ENCODE results near the gene CAPRIN2.

CAPRIN2 gene

GRCh38 chr12:30754383-30754749 is 385 bp downstream of the CAPRIN2 start:
- Histone ChIP-seq H3K9me3 (ENCODE audit: low read length) (no peaks in the 10 kb centered on the region), H3K36me3 (ENCODE audit: insufficient read depth, low read length) (peaks cover 4% of the 10 kb centered on the region), H3K4me3 (ENCODE audit: low read length) (peak overlapping the region; percentile 60), H3K4me1 (ENCODE audit: insufficient read depth, low read length) (peaks cover 13% of the 10 kb centered on the region), H2AFZ (ENCODE audit: low read depth, low read length) (peak overlapping the region; percentile 74), H3K27me3 (ENCODE audit: insufficient read depth, low read length) (no peaks in the 10 kb centered on the region)

DNA sequence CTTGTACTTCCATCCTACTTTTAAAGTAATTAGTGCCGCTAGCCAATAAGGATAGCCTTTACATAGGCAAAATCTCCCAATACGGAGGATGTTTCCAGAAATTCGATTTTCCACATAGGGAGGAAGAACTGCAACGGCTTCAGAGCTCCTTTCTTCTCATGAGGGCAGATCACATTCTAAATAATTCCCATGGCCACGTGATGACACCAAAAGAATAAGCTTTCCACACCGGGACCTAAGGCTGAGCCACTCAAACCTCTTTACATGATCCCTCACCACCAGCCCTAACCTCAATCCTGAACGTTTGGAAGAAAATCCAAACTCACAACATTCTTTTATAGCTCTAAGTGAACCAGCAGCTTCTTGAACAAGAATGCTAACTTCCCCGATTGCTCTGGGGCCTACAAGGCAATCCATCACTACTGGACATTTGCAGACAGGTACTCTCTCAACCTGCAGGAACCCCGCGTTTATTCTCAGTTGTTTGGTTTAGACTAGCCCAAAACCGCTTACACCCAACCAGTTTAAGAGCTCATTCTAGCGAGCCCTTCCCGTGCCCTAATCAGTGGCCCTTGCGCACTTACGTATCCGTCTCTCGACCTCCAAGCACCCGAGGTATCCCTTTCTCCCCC is 884 bp downstream of the CAPRIN2 start:
- H3K4me3 ChIP-seq (ENCODE audit: low read length) = peak overlapping the region; percentile 60
- no peaks in the 10 kb centered on the region for H3K9me3 ChIP-seq (ENCODE audit: low read length)
- peak overlapping the region; percentile 74 for H2AFZ ChIP-seq (ENCODE audit: low read depth, low read length)
- H3K4me1 ChIP-seq (ENCODE audit: insufficient read depth, low read length) = peaks cover 13% of the 10 kb centered on the region
- H3K27me3 ChIP-seq (ENCODE audit: insufficient read depth, low read length) = no peaks in the 10 kb centered on the region
- peaks cover 4% of the 10 kb centered on the region for H3K36me3 ChIP-seq (ENCODE audit: insufficient read depth, low read length)

DNA sequence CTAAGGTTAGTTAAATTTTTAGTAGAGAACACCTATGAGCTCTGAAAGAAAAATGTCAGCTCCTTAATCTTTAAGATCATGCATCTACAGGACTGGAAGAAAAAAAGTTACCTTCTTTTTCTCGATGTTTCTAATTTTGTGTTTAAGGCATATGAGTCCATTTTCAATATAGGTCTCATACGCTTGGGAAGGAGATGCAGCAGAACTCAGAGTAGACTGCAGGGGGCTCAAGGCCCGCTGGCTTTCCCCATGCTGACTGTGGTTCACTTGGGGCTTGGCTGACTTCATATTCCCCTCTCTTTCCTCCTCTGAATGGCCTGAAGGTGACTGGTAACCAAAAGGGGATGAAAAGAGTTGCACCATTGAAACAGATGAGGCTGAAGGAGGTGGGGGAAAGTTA is 1.5 kb downstream of the CAPRIN2 start:
- Histone ChIP-seq H3K9me3 (ENCODE audit: low read length) (no peaks in the 10 kb centered on the region), H3K4me3 (ENCODE audit: low read length) (peak overlapping the region; percentile 60), H2AFZ (ENCODE audit: low read depth, low read length) (peak overlapping the region; percentile 74), H3K4me1 (ENCODE audit: insufficient read depth, low read length) (peaks cover 13% of the 10 kb centered on the region), H3K27me3 (ENCODE audit: insufficient read depth, low read length) (no peaks in the 10 kb centered on the region), H3K36me3 (ENCODE audit: insufficient read depth, low read length) (peaks cover 4% of the 10 kb centered on the region)

GRCh38 chr12:30752255-30752654 is 2.5 kb downstream of the CAPRIN2 start:
- Histone ChIP-seq H3K4me3 (ENCODE audit: low read length) (no peak overlapping the region), H2AFZ (ENCODE audit: low read depth, low read length) (no peak overlapping the region), H3K36me3 (ENCODE audit: insufficient read depth, low read length) (peaks cover 4% of the 10 kb centered on the region), H3K9me3 (ENCODE audit: low read length) (no peaks in the 10 kb centered on the region), H3K4me1 (ENCODE audit: insufficient read depth, low read length) (peaks cover 13% of the 10 kb centered on the region), H3K27me3 (ENCODE audit: insufficient read depth, low read length) (no peaks in the 10 kb centered on the region)

- Histone ChIP-seq H3K36me3 (ENCODE audit: insufficient read depth, low read length) (peaks cover 11% of the 10 kb centered on the region), H3K4me1 (ENCODE audit: insufficient read depth, low read length) (peaks cover 3% of the 10 kb centered on the region), H3K4me3 (ENCODE audit: low read length) (no peak overlapping the region), H3K9me3 (ENCODE audit: low read length) (no peaks in the 10 kb centered on the region), H3K27me3 (ENCODE audit: insufficient read depth, low read length) (no peaks in the 10 kb centered on the region), H2AFZ (ENCODE audit: low read depth, low read length) (no peak overlapping the region)
Measured at GRCh38 chr12:30748147-30748546, 6.6 kb downstream of the CAPRIN2 start.

- Histone ChIP-seq H2AFZ (ENCODE audit: low read depth, low read length) (no peak overlapping the region), H3K9me3 (ENCODE audit: low read length) (no peaks in the 10 kb centered on the region), H3K4me3 (ENCODE audit: low read length) (no peak overlapping the region), H3K36me3 (ENCODE audit: insufficient read depth, low read length) (peaks cover 11% of the 10 kb centered on the region), H3K27me3 (ENCODE audit: insufficient read depth, low read length) (no peaks in the 10 kb centered on the region), H3K4me1 (ENCODE audit: insufficient read depth, low read length) (no peaks in the 10 kb centered on the region)
Measured at GRCh38 chr12:30746190-30746589, 8.6 kb downstream of the CAPRIN2 start.

DNA sequence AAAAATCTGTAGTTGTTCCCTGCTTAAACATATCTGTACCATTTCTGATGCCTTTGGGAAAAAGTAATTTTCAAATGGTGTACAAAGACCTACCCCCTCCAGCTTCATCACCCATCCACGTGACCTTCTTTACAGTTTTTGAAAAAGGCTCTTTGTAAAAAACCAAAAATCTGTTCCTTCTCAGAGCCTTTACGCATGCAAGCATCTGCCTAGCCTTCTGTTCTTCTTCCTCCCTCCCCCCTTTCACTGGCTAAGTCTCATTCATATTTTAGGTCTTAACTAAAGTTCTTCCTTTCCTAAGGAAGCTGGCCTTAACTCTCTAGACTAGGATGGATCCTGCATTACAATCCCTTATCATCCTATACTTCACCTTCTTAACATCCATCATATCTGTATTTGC is 10.4 kb downstream of the CAPRIN2 start:
- H3K9me3 ChIP-seq (ENCODE audit: low read length) = no peaks in the 10 kb centered on the region
- no peak overlapping the region for H2AFZ ChIP-seq (ENCODE audit: low read depth, low read length)
- no peaks in the 10 kb centered on the region for H3K4me1 ChIP-seq (ENCODE audit: insufficient read depth, low read length)
- H3K36me3 ChIP-seq (ENCODE audit: insufficient read depth, low read length) = peaks cover 10% of the 10 kb centered on the region
- no peak overlapping the region for H3K4me3 ChIP-seq (ENCODE audit: low read length)
- H3K27me3 ChIP-seq (ENCODE audit: insufficient read depth, low read length) = no peaks in the 10 kb centered on the region

DNA sequence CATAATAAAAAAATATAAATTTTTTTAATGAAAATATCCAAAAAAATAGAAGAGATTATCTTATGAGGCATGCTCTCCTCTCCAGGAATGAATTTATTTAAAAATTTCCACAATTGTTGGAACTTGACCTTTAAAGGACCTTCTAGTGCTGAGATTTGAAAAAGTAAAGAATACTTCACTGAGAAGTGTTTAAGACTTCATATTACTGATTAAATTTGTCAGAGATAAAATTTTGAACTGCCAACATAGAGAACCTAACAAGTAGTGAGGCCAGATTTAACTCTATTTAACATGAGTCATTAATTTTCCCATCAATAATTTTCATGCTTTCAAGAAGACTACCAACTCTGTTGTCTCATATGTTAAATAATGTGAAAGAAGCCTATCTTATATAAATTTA is 14.5 kb downstream of the CAPRIN2 start:
- peaks cover 8% of the 10 kb centered on the region for H3K36me3 ChIP-seq (ENCODE audit: insufficient read depth, low read length)
- H3K9me3 ChIP-seq (ENCODE audit: low read length) = peaks cover 3% of the 10 kb centered on the region
- no peak overlapping the region for H2AFZ ChIP-seq (ENCODE audit: low read depth, low read length)
- H3K4me3 ChIP-seq (ENCODE audit: low read length) = no peak overlapping the region
- no peaks in the 10 kb centered on the region for H3K4me1 ChIP-seq (ENCODE audit: insufficient read depth, low read length)
- no peaks in the 10 kb centered on the region for H3K27me3 ChIP-seq (ENCODE audit: insufficient read depth, low read length)

- peaks cover 3% of the 10 kb centered on the region for H3K9me3 ChIP-seq (ENCODE audit: low read length)
- no peak overlapping the region for H3K4me3 ChIP-seq (ENCODE audit: low read length)
- no peaks in the 10 kb centered on the region for H3K27me3 ChIP-seq (ENCODE audit: insufficient read depth, low read length)
- H3K4me1 ChIP-seq (ENCODE audit: insufficient read depth, low read length) = peaks cover 4% of the 10 kb centered on the region
- H3K36me3 ChIP-seq (ENCODE audit: insufficient read depth, low read length) = peaks cover 8% of the 10 kb centered on the region
- no peak overlapping the region for H2AFZ ChIP-seq (ENCODE audit: low read depth, low read length)
Measured at GRCh38 chr12:30739020-30739419, 15.7 kb downstream of the CAPRIN2 start.

DNA sequence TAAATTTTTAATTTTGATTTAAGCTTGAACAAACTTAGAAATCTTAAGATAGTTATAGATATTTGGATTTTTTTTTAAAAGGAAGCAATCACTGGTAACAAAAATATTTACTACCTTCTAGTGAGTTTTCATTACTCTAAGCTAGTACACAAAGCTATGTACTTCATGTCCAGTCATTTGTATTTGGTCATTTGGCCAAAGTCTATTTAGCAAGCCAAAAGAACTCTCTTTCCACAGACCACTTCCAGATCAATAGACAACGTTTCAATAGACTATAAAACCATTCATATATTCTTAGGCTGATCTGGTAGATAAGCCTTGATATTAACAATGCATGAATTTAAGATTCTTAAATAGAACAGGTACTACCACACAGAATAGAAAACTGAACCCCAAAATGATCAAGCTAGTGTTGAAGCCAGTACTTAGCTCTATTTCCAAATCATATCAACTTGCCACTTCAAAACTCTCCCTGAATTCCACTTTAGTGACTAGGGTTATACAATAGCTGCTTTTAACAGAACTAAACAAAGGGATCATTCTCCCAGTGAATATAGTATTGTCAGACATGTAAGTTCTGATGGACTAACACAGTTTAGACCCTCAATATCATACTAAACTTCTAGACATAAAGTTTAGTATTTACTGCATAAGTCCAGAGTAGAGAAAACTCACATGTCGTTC is 21.7 kb downstream of the CAPRIN2 start:
- H3K27me3 ChIP-seq (ENCODE audit: insufficient read depth, low read length) = no peaks in the 10 kb centered on the region
- peaks cover 8% of the 10 kb centered on the region for H3K4me1 ChIP-seq (ENCODE audit: insufficient read depth, low read length)
- no peak overlapping the region for H2AFZ ChIP-seq (ENCODE audit: low read depth, low read length)
- no peak overlapping the region for H3K4me3 ChIP-seq (ENCODE audit: low read length)
- H3K36me3 ChIP-seq (ENCODE audit: insufficient read depth, low read length) = peaks cover 8% of the 10 kb centered on the region
- no peaks in the 10 kb centered on the region for H3K9me3 ChIP-seq (ENCODE audit: low read length)

- no peaks in the 10 kb centered on the region for H3K9me3 ChIP-seq (ENCODE audit: low read length)
- no peak overlapping the region for H2AFZ ChIP-seq (ENCODE audit: low read depth, low read length)
- H3K27me3 ChIP-seq (ENCODE audit: insufficient read depth, low read length) = no peaks in the 10 kb centered on the region
- peaks cover 13% of the 10 kb centered on the region for H3K36me3 ChIP-seq (ENCODE audit: insufficient read depth, low read length)
- no peak overlapping the region for H3K4me3 ChIP-seq (ENCODE audit: low read length)
- H3K4me1 ChIP-seq (ENCODE audit: insufficient read depth, low read length) = peaks cover 7% of the 10 kb centered on the region
Measured at GRCh38 chr12:30730011-30730410, 24.7 kb downstream of the CAPRIN2 start.

DNA sequence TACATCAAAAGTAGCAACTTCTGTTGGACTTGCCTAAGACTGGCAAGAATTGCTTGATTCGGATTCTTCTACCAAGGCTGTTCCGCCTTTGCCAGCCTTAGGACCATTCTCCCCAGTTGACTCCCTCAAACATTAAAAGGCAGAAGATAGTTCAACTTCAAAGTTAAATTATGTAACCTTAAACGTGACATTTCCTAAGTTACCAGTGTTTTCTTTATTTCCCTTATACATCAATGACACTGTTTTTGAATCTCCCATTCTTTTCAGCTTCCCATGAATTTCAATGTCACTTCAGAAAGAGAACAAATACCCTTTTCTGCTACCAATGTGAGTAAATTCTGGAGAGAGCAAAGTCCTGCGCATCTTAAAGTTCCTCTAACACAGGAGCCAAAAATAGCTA is 25.2 kb downstream of the CAPRIN2 start:
- no peaks in the 10 kb centered on the region for H3K9me3 ChIP-seq (ENCODE audit: low read length)
- no peaks in the 10 kb centered on the region for H3K27me3 ChIP-seq (ENCODE audit: insufficient read depth, low read length)
- no peak overlapping the region for H3K4me3 ChIP-seq (ENCODE audit: low read length)
- H2AFZ ChIP-seq (ENCODE audit: low read depth, low read length) = no peak overlapping the region
- peaks cover 3% of the 10 kb centered on the region for H3K4me1 ChIP-seq (ENCODE audit: insufficient read depth, low read length)
- peaks cover 13% of the 10 kb centered on the region for H3K36me3 ChIP-seq (ENCODE audit: insufficient read depth, low read length)

DNA sequence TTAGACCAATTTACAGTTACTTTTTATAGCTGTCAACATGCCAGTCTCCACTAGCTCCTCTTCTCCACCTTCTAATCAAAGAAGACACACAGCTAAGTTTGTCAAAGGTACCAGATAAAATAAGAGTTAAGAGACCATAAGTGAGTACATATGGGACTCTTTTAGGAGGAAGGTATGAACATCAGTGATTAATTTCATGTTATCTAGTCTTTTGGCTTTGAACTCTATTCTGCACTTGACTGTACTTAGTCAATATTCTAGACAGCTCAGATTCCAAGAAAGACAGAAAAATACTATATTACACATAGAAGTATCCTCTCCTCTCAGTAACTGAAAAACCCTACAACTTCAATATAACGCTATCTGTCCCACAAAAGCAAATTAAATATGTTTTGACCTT is 28.1 kb downstream of the CAPRIN2 start:
- peaks cover 18% of the 10 kb centered on the region for H3K36me3 ChIP-seq (ENCODE audit: insufficient read depth, low read length)
- H3K4me3 ChIP-seq (ENCODE audit: low read length) = no peak overlapping the region
- no peak overlapping the region for H2AFZ ChIP-seq (ENCODE audit: low read depth, low read length)
- no peaks in the 10 kb centered on the region for H3K27me3 ChIP-seq (ENCODE audit: insufficient read depth, low read length)
- H3K9me3 ChIP-seq (ENCODE audit: low read length) = no peaks in the 10 kb centered on the region
- no peaks in the 10 kb centered on the region for H3K4me1 ChIP-seq (ENCODE audit: insufficient read depth, low read length)

GRCh38 chr12:30725739-30726138 is 29.0 kb downstream of the CAPRIN2 start:
- Histone ChIP-seq H3K4me3 (ENCODE audit: low read length) (no peak overlapping the region), H2AFZ (ENCODE audit: low read depth, low read length) (no peak overlapping the region), H3K9me3 (ENCODE audit: low read length) (no peaks in the 10 kb centered on the region), H3K27me3 (ENCODE audit: insufficient read depth, low read length) (no peaks in the 10 kb centered on the region), H3K36me3 (ENCODE audit: insufficient read depth, low read length) (peaks cover 18% of the 10 kb centered on the region), H3K4me1 (ENCODE audit: insufficient read depth, low read length) (no peaks in the 10 kb centered on the region)
